ENCODE data around the gene MKNK2. TPM values are rescaled to one million over a fixed set of nuclear protein-coding genes. Genes with fewer than 3 reads are reported as not detected.
"Not testable (repeated sequence)": the region's sequence is repeated elsewhere in the genome, so short reads cannot be mapped to it uniquely, and the experiment has no call there.

MKNK2 gene
- polyA plus RNA-seq, 1 of the 3 experiments (the other 2 are of a cell fraction): 65.4 TPM

GRCh38 chr19:2096034-2096479, 45.0 kb upstream of the MKNK2 start, which contains the start of gene MOB3A (continued):
- TF ChIP-seq, protein P1, sequence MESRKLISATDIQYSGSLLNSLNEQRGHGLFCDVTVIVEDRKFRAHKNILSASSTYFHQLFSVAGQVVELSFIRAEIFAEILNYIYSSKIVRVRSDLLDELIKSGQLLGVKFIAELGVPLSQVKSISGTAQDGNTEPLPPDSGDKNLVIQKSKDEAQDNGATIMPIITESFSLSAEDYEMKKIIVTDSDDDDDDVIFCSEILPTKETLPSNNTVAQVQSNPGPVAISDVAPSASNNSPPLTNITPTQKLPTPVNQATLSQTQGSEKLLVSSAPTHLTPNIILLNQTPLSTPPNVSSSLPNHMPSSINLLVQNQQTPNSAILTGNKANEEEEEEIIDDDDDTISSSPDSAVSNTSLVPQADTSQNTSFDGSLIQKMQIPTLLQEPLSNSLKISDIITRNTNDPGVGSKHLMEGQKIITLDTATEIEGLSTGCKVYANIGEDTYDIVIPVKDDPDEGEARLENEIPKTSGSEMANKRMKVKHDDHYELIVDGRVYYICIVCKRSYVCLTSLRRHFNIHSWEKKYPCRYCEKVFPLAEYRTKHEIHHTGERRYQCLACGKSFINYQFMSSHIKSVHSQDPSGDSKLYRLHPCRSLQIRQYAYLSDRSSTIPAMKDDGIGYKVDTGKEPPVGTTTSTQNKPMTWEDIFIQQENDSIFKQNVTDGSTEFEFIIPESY (IDR thresholded peaks at IDR 0.05; ENCODE audit: borderline replicate concordance, low read depth): no peak
- TF ChIP-seq, protein P2, sequence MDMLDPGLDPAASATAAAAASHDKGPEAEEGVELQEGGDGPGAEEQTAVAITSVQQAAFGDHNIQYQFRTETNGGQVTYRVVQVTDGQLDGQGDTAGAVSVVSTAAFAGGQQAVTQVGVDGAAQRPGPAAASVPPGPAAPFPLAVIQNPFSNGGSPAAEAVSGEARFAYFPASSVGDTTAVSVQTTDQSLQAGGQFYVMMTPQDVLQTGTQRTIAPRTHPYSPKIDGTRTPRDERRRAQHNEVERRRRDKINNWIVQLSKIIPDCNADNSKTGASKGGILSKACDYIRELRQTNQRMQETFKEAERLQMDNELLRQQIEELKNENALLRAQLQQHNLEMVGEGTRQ (IDR thresholded peaks at IDR 0.05; ENCODE audit: borderline replicate concordance, low read depth, low read length): no peak
- 0 out of 2 replicates have a peak, but pooled peaks have one; percentile 19 for TF ChIP-seq TEAD4 (IDR thresholded peaks at IDR 0.05; ENCODE audit: borderline replicate concordance, insufficient read depth)
- TF ChIP-seq RXRA (IDR thresholded peaks at IDR 0.05; ENCODE audit: borderline replicate concordance, low read depth): no peak
- peak; percentile 66 for TF ChIP-seq CTCF (IDR thresholded peaks at IDR 0.05)
- TF ChIP-seq JUND (IDR thresholded peaks at IDR 0.05): no peak
- no peak for TF ChIP-seq RFX5 (IDR thresholded peaks at IDR 0.05; ENCODE audit: low read length)
- no peak for TF ChIP-seq IRF3 (IDR thresholded peaks at IDR 0.05; ENCODE audit: low read depth, low read length)
- no peak; the same call in none of the 2 replicates for TF ChIP-seq SMC3 (IDR thresholded peaks at IDR 0.05; ENCODE audit: low read depth, low read length)
- TF ChIP-seq FOXJ3 (CRISPR knock-in tag; IDR thresholded peaks at IDR 0.05): no peak
- no peak for TF ChIP-seq RCOR1 (IDR thresholded peaks at IDR 0.05; ENCODE audit: low read length)
- no peak for TF ChIP-seq REST (IDR thresholded peaks at IDR 0.05; ENCODE audit: low read depth, low read length)
- TF ChIP-seq RAD21 (IDR thresholded peaks at IDR 0.05; ENCODE audit: low read length): no peak
- TF ChIP-seq YY1 (IDR thresholded peaks at IDR 0.05; ENCODE audit: low read depth): peak; percentile 70; the same call in 1 of the 2 replicates
- TF ChIP-seq TAF1 (IDR thresholded peaks at IDR 0.05; ENCODE audit: borderline replicate concordance, low read depth, low read length): peak; percentile 68
- no peak for TF ChIP-seq NFIC (IDR thresholded peaks at IDR 0.05; ENCODE audit: borderline replicate concordance)
- TF ChIP-seq POLR2AphosphoS5 (IDR thresholded peaks at IDR 0.05; ENCODE audit: low read depth, low read length): no peak
- TF ChIP-seq CHD2 (IDR thresholded peaks at IDR 0.05; ENCODE audit: low read length, partially characterized antibody): peak; percentile 97
- no peak; the same call in 1 of the 2 replicates for TF ChIP-seq TCF12 (IDR thresholded peaks at IDR 0.05)
- peak; percentile 61; the same call in 1 of the 2 replicates for TF ChIP-seq NRF1 (IDR thresholded peaks at IDR 0.05; ENCODE audit: low read depth, low read length)
- TF ChIP-seq FOXM1 (IDR thresholded peaks at IDR 0.05; ENCODE audit: low read depth): no peak
- no peak for TF ChIP-seq GATA2 (CRISPR knock-in tag; IDR thresholded peaks at IDR 0.05)
- TF ChIP-seq ELF1 (IDR thresholded peaks at IDR 0.05): no peak

- H4K20me1 ChIP-seq (ENCODE audit: insufficient read depth); H3K9me2 ChIP-seq; H3K27ac ChIP-seq (ENCODE audit: low read depth in 2 of 2, low read length in 1 of 2); H3F3A ChIP-seq (replicated peaks; ENCODE audit: insufficient read depth); DNase-seq; H3K9ac ChIP-seq; H3K4me2 ChIP-seq; H3K27me3 ChIP-seq (ENCODE audit: insufficient read depth); POLR2A ChIA-PET; H3K4me3 ChIP-seq (ENCODE audit: low read depth in 2 of 2, low read length in 1 of 2); H3K9me3 ChIP-seq; H2AFZ ChIP-seq (ENCODE audit: low read depth): not testable (repeated sequence)
- Histone ChIP-seq H3K4me1 (ENCODE audit: control insufficient read depth in 1 of 2, insufficient read depth in 2 of 2, low read depth in 1 of 2, low read length in 1 of 2) (peaks cover 24 to 28% of the 10 kb centered on the region in 2 experiments; a peak in 2 of 4 replicates), H3K36me3 (replicated peaks in 1 of 2; ENCODE audit: control insufficient read depth in 1 of 2, insufficient read depth in 2 of 2, low read length in 1 of 2) (peaks cover 0 to 15% of the 10 kb centered on the region in 2 experiments), H3K79me2 (ENCODE audit: insufficient read depth) (peaks cover 88% of the 10 kb centered on the region)
- CTCF ChIA-PET: interaction anchor here (0.6 to 2.8 kb wide), 4 partner anchors 22 to 75 kb away, joined by 3 to 15 read pairs (median 4); no protein-coding TSS in a partner anchor
- 95% methylated on average over 13 of the region's 13 CpGs for WGBS (ENCODE audit: low lambda C conversion rate)
These were observed 41.0 kb upstream of the MKNK2 start for GRCh38 chr19:2091926-2092525.
